Cardiac fibroblast (primary cell): ENCODE results near the gene PPP2R2B.
"Not testable (repeated sequence)": the region's sequence is repeated elsewhere in the genome, so short reads cannot be mapped to it uniquely, and the experiment has no call there.

Source experiments
- DNase-seq, 2 donors: peaks; one replicate each; pipeline versions ENCODE4 v3.0.0 to v3.0.0-alpha.2; 2010; ENCODE audit warnings: low read depth in 2 of 2
- H3K4me3 ChIP-seq, 2 donors: replicated peaks in 1 of 2; 1 replicate in 1 of 2; 2 replicates in 1 of 2; pipeline ENCODE4 v1.5.1; 2011; ENCODE audit warnings: low read depth in 2 of 2, low read length in 2 of 2, mild to moderate bottlenecking in 2 of 2, moderate library complexity in 1 of 2
- TF ChIP-seq, protein P1 (sequence below): IDR thresholded peaks from one replicate; pipeline ENCODE4 v1.5.1; 2011; ENCODE audit warnings: low read depth, mild to moderate bottlenecking, low read length, inconsistent platforms

PPP2R2B gene

DNA sequence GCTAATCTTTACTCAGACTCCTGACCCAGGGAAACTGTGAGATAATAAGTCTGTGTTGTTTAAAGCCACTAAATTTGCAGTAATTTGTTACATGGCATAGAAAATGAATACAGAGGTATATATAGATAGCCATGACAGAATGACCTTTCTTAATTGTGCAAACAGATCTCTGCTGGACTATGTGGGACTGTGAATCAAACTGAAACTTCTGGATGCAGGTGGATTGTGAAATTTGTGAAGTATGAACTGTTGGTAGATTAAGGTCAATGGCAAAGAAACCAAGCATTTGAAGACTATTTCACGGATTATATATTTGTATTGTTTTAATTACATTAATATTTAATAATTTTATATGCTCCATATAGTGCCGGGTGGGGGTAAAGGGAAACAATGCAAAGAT is 310.4 kb downstream of the PPP2R2B start:
- DNase-seq, result no peak
- H3K4me3 ChIP-seq, result no peak overlapping the region
- TF ChIP-seq, protein P1, sequence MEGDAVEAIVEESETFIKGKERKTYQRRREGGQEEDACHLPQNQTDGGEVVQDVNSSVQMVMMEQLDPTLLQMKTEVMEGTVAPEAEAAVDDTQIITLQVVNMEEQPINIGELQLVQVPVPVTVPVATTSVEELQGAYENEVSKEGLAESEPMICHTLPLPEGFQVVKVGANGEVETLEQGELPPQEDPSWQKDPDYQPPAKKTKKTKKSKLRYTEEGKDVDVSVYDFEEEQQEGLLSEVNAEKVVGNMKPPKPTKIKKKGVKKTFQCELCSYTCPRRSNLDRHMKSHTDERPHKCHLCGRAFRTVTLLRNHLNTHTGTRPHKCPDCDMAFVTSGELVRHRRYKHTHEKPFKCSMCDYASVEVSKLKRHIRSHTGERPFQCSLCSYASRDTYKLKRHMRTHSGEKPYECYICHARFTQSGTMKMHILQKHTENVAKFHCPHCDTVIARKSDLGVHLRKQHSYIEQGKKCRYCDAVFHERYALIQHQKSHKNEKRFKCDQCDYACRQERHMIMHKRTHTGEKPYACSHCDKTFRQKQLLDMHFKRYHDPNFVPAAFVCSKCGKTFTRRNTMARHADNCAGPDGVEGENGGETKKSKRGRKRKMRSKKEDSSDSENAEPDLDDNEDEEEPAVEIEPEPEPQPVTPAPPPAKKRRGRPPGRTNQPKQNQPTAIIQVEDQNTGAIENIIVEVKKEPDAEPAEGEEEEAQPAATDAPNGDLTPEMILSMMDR, result no peak

DNA sequence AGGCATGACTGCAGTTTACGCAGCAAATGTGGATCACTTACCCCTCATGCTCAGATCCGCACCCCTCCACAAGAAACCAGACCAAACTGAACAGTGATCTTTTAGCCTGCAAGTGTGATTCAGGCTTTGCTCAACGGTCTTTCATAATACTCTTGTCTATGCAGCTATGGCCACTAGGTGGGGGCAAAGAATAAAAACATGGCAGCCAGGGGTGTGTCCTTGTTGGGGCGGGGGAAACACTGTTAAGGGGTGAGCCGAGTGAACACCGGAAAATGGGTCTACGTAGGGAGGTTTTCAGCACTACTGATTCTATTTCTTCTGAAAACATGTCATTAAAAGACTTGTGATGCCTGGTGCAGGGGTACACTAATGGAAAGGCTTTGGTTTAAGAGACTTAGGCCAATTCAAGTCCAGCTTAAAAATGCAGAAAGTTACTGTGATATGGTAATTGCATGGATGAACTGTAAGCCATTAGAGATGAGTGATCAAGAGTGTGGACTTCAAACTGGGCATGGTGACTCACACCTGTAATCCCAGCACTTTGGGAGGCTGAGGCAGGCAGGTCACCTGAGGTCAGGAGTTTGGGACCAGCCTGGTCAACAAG is 312.7 kb downstream of the PPP2R2B start:
- DNase-seq, result peak; percentile 61 to 66

DNA sequence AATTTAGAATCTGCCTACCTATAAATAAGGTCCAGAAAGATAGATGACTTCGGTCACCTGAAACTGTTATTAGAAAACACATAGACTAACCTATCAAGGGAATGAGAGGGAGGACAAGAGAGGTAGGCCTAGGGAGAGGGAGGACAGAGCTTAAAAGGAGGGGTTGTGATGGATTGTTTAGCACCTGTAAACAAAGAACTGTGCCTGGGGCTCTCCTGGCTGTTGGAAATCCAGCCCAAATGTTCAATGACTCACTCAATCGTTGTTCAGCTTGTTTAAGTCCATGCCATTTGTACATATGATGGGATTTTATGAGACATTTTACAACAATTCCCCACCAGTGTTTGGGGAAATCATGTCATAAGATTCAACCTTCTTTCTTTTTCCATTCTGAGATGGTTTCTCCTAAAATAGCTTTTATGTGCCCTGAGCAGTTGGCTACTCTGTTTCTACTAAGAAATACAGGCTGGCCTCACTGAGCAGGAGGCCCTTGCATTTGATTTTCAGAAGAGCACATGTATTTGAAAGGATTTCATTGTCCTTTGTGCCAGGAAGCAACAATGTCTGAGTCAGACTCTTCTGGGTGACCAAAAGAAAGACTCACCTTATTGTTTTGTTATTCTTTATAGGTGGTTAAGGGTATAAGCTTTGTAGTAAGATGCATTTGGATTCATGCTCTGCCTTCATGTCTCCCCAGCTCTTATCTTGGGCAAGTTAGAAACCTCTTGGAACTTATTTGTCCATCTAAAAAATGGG is 314.4 kb downstream of the PPP2R2B start:
- H3K4me3 ChIP-seq, result no peak overlapping the region

More for the DNA sequence above, 312.7 kb downstream of the PPP2R2B start:
- TF ChIP-seq, protein P1, result peak; percentile 59
- H3K4me3 ChIP-seq, result no peak overlapping the region

DNA sequence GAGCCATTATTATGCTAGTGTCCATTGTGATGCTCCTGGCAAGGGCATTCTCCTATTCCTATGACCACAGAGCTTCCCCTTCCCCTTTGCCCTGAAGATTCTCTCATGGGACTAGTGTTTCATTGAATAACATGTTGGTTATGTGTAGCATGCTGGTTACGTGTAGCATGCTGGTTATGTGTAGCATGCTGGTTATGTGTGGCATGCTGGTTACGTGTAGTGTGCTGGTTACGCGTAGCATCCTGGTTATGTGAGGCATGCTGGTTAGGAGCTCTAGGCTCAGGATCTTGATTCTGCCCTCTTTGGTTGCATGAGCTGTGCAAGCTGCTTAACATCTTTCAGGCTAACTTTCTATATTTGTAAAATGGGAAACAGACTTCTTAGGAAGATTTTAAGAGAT is 316.1 kb downstream of the PPP2R2B start:
- TF ChIP-seq, protein P1, result no peak
- DNase-seq, result no peak
- no peak overlapping the region for H3K4me3 ChIP-seq

More for the DNA sequence above, 314.4 kb downstream of the PPP2R2B start:
- TF ChIP-seq, protein P1, result no peak
- DNase-seq, result no peak

DNA sequence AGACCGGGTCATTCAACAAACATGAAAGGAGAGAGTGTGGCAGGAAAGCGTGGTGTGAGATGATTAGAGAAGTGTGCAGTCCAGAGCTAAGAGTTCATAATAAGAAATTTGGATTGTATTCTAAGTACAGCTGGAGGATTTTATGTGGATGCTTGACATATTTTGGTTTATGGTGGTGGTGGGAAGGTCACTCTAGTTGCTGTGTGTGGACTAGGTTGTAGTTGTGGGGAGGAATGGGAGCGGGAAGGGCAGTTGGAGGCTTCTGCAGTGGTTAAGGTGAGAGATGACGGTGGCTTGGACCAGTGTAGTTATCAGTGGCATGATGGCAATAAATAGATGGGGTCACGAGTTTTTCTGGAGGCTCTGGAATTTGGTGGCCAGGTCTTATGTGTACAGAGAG is 316.8 kb downstream of the PPP2R2B start:
- DNase-seq, result no peak
- TF ChIP-seq, protein P1, result no peak
- H3K4me3 ChIP-seq, result no peak overlapping the region

DNA sequence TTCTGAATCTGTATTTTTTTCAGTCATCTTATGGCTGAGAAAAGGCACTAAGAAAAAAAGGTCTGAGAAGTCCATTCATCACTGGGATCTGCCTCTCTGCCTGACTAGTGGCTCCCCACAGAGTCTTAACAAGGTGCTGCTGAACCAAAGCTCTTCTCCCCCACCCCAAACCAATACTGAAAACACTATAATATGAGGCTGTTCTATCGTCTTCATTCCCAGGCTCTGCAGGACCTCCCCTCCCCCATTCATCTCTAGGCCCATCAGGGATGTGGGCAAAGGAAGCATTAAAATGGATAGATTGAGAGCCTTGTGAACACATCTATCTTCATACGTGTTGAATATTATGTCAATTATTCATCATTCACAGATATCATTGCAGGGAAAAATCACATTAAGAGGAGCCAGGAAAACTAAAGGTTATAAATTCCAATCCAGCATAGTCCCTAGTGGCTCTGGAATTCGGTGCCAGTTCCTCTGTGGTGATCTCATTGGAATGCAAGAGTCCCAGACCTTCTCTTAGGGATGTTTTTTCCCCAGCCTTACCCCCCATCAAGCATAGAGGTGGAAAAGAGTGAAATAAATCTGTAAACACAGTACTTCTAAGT is 318.2 kb downstream of the PPP2R2B start:
- H3K4me3 ChIP-seq, result no peak overlapping the region
- TF ChIP-seq, protein P1, result no peak
- DNase-seq, result peak in 1 of 2 donors; percentile 10

DNA sequence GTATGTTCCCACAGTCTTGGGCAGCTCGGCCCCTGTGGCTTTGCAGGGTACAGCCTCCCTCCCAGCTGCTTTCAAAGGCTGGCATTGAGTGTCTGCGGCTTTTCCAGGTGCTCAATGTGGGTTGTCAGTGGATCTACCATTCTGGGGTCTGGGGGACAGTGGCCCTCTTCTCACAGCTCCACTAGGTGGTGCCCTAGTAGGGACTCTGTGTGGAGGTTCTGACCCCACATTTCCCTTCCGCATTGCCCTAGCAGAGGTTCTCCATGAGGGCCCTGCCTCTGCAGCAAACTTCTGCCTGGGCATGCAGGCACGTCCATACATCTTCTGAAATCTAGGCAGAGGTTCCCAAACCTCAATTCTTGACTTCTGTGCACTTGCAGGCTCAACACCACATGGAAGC is 321.7 kb downstream of the PPP2R2B start:
- not testable (repeated sequence) for DNase-seq, H3K4me3 ChIP-seq
